Measurements from ENCODE around the gene AP2S1.

AP2S1 gene

DNA sequence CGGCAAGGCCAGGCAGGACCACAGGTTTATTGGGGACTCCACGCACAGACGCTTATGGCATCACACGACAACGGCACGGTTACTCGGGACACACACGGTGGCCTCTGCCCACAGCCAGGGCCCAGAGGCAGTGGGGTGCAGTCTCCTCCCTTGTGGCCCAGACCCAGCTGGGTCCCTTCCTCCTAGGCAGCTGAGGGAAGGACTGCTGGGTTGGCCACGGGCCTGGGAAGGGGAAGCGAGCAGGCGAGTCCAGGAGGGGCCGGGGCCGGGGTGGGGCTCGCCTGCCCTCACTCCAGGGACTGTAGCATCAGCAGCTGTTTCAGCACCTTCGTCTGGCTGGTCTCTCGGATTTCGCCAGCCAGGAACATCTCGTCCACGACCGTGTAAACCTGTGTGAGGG is 12.5 kb downstream of the AP2S1 start:
- Histone ChIP-seq H3K4me3 (replicated peaks; ENCODE audit: insufficient read depth, low read length) (no peak overlapping the region), H3K27ac (replicated peaks) (no peak overlapping the region), H3K27me3 (ENCODE audit: insufficient read depth, poor library complexity, severe bottlenecking) (no peaks in the 10 kb centered on the region)
- TF ChIP-seq, protein P1, sequence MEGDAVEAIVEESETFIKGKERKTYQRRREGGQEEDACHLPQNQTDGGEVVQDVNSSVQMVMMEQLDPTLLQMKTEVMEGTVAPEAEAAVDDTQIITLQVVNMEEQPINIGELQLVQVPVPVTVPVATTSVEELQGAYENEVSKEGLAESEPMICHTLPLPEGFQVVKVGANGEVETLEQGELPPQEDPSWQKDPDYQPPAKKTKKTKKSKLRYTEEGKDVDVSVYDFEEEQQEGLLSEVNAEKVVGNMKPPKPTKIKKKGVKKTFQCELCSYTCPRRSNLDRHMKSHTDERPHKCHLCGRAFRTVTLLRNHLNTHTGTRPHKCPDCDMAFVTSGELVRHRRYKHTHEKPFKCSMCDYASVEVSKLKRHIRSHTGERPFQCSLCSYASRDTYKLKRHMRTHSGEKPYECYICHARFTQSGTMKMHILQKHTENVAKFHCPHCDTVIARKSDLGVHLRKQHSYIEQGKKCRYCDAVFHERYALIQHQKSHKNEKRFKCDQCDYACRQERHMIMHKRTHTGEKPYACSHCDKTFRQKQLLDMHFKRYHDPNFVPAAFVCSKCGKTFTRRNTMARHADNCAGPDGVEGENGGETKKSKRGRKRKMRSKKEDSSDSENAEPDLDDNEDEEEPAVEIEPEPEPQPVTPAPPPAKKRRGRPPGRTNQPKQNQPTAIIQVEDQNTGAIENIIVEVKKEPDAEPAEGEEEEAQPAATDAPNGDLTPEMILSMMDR (IDR thresholded peaks at IDR 0.05; ENCODE audit: insufficient read depth, low read length): no peak
- TF ChIP-seq POLR2AphosphoS5 (IDR thresholded peaks at IDR 0.05; ENCODE audit: low read depth) (no peak), GABPA (IDR thresholded peaks at IDR 0.05; ENCODE audit: low read depth) (no peak), SPI1 (IDR thresholded peaks at IDR 0.05; ENCODE audit: borderline replicate concordance, low read depth) (no peak)
- TF ChIP-seq, protein P2, sequence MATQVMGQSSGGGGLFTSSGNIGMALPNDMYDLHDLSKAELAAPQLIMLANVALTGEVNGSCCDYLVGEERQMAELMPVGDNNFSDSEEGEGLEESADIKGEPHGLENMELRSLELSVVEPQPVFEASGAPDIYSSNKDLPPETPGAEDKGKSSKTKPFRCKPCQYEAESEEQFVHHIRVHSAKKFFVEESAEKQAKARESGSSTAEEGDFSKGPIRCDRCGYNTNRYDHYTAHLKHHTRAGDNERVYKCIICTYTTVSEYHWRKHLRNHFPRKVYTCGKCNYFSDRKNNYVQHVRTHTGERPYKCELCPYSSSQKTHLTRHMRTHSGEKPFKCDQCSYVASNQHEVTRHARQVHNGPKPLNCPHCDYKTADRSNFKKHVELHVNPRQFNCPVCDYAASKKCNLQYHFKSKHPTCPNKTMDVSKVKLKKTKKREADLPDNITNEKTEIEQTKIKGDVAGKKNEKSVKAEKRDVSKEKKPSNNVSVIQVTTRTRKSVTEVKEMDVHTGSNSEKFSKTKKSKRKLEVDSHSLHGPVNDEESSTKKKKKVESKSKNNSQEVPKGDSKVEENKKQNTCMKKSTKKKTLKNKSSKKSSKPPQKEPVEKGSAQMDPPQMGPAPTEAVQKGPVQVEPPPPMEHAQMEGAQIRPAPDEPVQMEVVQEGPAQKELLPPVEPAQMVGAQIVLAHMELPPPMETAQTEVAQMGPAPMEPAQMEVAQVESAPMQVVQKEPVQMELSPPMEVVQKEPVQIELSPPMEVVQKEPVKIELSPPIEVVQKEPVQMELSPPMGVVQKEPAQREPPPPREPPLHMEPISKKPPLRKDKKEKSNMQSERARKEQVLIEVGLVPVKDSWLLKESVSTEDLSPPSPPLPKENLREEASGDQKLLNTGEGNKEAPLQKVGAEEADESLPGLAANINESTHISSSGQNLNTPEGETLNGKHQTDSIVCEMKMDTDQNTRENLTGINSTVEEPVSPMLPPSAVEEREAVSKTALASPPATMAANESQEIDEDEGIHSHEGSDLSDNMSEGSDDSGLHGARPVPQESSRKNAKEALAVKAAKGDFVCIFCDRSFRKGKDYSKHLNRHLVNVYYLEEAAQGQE (IDR thresholded peaks at IDR 0.05; ENCODE audit: insufficient replicate concordance, low read depth): no peak
- no peak for DNase-seq (ENCODE audit: low read depth in 1 of 2, low spot score in 1 of 2)

DNA sequence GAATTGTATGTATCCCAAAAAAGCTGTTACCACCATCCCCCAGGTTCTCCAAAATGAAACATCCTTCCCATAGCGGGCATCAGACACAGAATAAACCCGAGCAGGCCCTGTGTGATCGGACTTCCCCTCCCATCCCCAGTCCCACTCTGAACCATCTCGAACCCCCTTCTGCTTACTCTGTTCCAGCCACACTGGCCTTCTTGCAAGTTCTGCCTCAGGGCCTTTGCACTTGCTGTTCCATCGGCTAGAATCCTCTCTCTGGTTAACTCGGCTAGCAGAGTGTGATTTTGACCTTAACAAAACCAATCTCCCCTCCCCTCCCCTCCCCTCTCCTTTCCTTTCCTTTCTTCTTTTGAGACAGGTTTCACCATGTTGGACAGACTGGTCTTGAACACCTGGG is 15.7 kb downstream of the AP2S1 start:
- DNase-seq (ENCODE audit: low read depth in 1 of 2, low spot score in 1 of 2): no peak
- TF ChIP-seq, protein P2 (IDR thresholded peaks at IDR 0.05; ENCODE audit: insufficient replicate concordance, low read depth): no peak
- TF ChIP-seq, protein P1 (IDR thresholded peaks at IDR 0.05; ENCODE audit: insufficient read depth, low read length): no peak
- no peak for TF ChIP-seq POLR2AphosphoS5 (IDR thresholded peaks at IDR 0.05; ENCODE audit: low read depth)
- no peak for TF ChIP-seq SPI1 (IDR thresholded peaks at IDR 0.05; ENCODE audit: borderline replicate concordance, low read depth)
- TF ChIP-seq GABPA (IDR thresholded peaks at IDR 0.05; ENCODE audit: low read depth): no peak
- H3K27me3 ChIP-seq (ENCODE audit: insufficient read depth, poor library complexity, severe bottlenecking): no peaks in the 10 kb centered on the region
- H3K4me3 ChIP-seq (replicated peaks; ENCODE audit: insufficient read depth, low read length): no peak overlapping the region
- H3K27ac ChIP-seq (replicated peaks): no peak overlapping the region

DNA sequence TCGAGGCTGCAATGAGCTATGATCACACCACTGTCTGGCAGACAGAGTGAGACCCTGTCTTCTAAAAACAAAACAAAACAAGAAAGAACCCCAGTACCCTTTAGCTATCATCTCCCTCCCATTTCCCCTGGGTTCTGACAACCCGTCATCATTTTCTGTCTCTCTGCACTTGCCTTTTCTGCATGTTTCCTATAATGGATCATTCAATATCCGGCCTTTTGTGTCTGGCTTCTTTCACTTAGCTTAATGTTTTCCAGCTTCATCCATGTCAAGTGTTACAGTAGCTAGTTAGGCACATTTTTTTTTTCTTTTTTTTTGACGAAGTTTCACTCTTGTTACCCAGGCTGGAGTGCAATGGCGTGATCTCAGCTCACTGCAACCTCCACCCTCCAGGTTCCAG is 16.5 kb downstream of the AP2S1 start:
- no peaks in the 10 kb centered on the region for H3K27me3 ChIP-seq (ENCODE audit: insufficient read depth, poor library complexity, severe bottlenecking)
- no peak for DNase-seq (ENCODE audit: low read depth in 1 of 2, low spot score in 1 of 2)
- no peak overlapping the region for H3K27ac ChIP-seq (replicated peaks)
- H3K4me3 ChIP-seq (replicated peaks; ENCODE audit: insufficient read depth, low read length): no peak overlapping the region
- TF ChIP-seq, protein P2 (IDR thresholded peaks at IDR 0.05; ENCODE audit: insufficient replicate concordance, low read depth): no peak
- TF ChIP-seq SPI1 (IDR thresholded peaks at IDR 0.05; ENCODE audit: borderline replicate concordance, low read depth) (no peak), GABPA (IDR thresholded peaks at IDR 0.05; ENCODE audit: low read depth) (no peak), POLR2AphosphoS5 (IDR thresholded peaks at IDR 0.05; ENCODE audit: low read depth) (no peak)
- TF ChIP-seq, protein P1 (IDR thresholded peaks at IDR 0.05; ENCODE audit: insufficient read depth, low read length): no peak

Measured in HL-60 (cell line).